Activated CD4-positive, alpha-beta T cell treated with anti-CD3 and anti-CD28 coated beads, Interleukin-2, amount 10 ng/mL, durations not matched to agents 7 days and 5 days (primary cell): ENCODE data around the gene KRT79. TPM values are rescaled to one million over a fixed set of nuclear protein-coding genes. Genes with fewer than 3 reads are reported as not detected.
"Not testable (repeated sequence)": the region's sequence is repeated elsewhere in the genome, so short reads cannot be mapped to it uniquely, and the experiment has no call there.

ENCODE experiments used
- CTCF ChIA-PET: fragments of 350-600 bp; sonication (Branson Sonifier 250); formaldehyde crosslinking; loops from one replicate; lab custom pipeline; 2021; ENCODE audit warnings: antibody characterized with exemption; lab: Charles Lee
- POLR2A ChIA-PET: fragments of 350-600 bp; sonication (Branson Sonifier 250); formaldehyde crosslinking; loops from one replicate; lab custom pipeline; 2021; ENCODE audit warnings: antibody characterized with exemption; lab: Charles Lee
- DNase-seq: peaks from one replicate; pipeline ENCODE4 v3.0.0-alpha.2; 2020
- H3K27ac Mint-ChIP-seq: one replicate; pipeline ENCODE4 v1.8.0; 2021; ENCODE audit warnings: mild to moderate bottlenecking, moderate library complexity, mixed read lengths
- H3K27me3 Mint-ChIP-seq: one replicate; pipeline ENCODE4 v1.8.0; 2021; ENCODE audit warnings: mixed read lengths
- H3K36me3 Mint-ChIP-seq: one replicate; pipeline ENCODE4 v1.8.0; 2021; ENCODE audit warnings: low read depth, mixed read lengths
- H3K4me1 Mint-ChIP-seq: one replicate; pipeline ENCODE4 v1.8.0; 2021; ENCODE audit warnings: mixed read lengths
- H3K4me3 Mint-ChIP-seq: one replicate; pipeline ENCODE4 v1.8.0; 2021; ENCODE audit warnings: mild to moderate bottlenecking, moderate library complexity, mixed read lengths
- H3K9me3 Mint-ChIP-seq: one replicate; pipeline ENCODE4 v1.8.0; 2021; ENCODE audit warnings: mixed read lengths
- total RNA-seq, 2 experiments: library from RNA; stranded (reverse); gene quantifications; one replicate each; pipeline ENCODE4 v1.2.3, GENCODE V29; 2021

KRT79 gene
- total RNA-seq, 2 experiments from 2014 or later = not detected

- H3K27me3 Mint-ChIP-seq = no peaks in the 10 kb centered on the region
- POLR2A ChIA-PET = no interaction called here
- no peak overlapping the region for H3K27ac Mint-ChIP-seq
- H3K36me3 Mint-ChIP-seq = no peaks in the 10 kb centered on the region
- H3K4me3 Mint-ChIP-seq = no peak overlapping the region
- no peaks in the 10 kb centered on the region for H3K9me3 Mint-ChIP-seq
- no peaks in the 10 kb centered on the region for H3K4me1 Mint-ChIP-seq
- CTCF ChIA-PET = interaction anchor here (0.6 to 0.7 kb wide), 2 partner anchors 67 to 835 kb away, joined by 4 to 5 read pairs; no protein-coding TSS in a partner anchor
- DNase-seq = no peak
Measured at GRCh38 chr12:52800259-52800917, 33.7 kb downstream of the KRT79 start.

DNA sequence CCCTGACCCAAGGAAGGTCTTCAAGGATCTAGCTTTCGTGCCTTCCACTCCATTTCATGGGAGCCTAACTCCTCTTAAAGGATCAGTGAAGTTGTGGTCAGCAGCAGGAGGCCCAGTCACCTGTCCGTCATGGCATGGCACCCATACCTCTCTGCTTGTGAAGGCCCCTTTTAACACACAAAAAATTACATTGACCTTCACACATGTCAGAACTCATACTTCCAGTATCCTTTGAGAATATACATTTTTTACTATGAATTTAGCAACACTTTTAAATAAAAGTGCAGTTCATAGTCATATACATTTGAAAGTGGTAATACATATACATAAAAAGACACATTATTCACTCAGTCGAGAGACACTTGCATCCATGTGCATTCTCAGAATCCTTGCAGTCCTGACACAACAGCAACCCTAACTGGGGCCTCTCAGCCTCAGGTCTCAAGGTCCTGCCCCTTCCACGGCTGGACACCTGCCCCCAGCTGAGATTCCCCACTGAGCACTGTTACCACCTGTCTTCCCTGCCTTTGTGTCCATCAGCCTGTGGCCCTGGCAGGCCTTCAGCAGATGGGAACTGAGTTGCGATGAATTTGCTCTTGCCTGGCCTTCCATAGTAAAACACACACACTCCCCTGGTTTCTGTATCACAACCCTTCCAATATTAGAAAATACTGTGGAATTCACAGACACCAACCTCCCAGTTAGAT, 34.5 kb downstream of the KRT79 start:
- Mint-ChIP-seq H3K4me1 (peaks cover under 1% of the 10 kb centered on the region), H3K9me3 (no peaks in the 10 kb centered on the region), H3K4me3 (no peak overlapping the region), H3K36me3 (no peaks in the 10 kb centered on the region), H3K27ac (no peak overlapping the region), H3K27me3 (no peaks in the 10 kb centered on the region)
- CTCF ChIA-PET = interaction anchor here (0.5 to 0.6 kb wide), 2 partner anchors 68 to 1882 kb away, joined by 3 to 5 read pairs; no protein-coding TSS in a partner anchor
- POLR2A ChIA-PET = no interaction called here
- DNase-seq = no peak

DNA sequence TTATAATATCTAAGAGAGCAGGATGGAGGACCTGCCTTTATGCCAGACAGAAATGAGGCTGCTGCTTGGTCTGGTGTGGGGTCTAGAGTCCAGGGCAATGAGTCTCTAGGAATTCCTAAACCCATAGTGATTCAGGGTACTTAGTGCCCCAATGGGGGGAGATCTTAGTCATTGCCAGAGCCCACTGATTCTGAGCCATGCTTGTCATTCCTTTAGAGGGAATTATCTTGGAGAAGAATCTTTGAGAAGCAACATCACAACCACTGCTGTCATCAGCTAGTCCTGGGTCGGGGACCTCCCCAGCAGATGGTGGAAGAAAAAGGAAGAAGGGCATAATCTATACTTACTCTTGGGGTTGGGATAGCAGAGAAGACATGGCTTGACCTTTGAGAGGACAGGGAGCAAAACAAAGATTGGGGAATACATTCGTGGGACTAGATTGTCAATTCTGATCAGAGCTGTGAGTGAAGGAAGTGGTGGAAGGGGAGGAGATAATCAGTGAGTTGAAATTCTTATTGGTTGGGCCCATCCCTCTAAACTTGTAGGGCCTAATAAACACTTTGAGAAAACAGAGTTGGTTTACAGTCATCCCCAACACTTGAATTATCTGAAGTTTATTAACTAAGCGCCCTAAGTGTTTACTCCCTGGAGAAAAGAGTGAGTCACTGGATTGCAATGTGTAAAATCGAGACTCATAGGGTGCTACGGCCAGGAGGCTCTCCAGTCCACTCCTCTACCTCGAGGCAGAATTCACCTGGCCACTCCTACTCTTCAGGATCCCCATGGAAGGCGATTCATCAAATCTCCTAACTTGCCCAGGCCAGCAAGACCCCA, 35.2 kb downstream of the KRT79 start:
- no peaks in the 10 kb centered on the region for H3K36me3 Mint-ChIP-seq
- ChIA-PET POLR2A (no interaction called here), CTCF (interaction anchor here (0.5 kb wide), 1 partner anchor 1881 kb away, joined by 3 read pairs; no protein-coding TSS in a partner anchor)
- no peaks in the 10 kb centered on the region for H3K27me3 Mint-ChIP-seq
- DNase-seq = no peak
- H3K9me3 Mint-ChIP-seq = no peaks in the 10 kb centered on the region
- H3K27ac Mint-ChIP-seq = no peak overlapping the region
- no peak overlapping the region for H3K4me3 Mint-ChIP-seq
- H3K4me1 Mint-ChIP-seq = peaks cover 2% of the 10 kb centered on the region

DNA sequence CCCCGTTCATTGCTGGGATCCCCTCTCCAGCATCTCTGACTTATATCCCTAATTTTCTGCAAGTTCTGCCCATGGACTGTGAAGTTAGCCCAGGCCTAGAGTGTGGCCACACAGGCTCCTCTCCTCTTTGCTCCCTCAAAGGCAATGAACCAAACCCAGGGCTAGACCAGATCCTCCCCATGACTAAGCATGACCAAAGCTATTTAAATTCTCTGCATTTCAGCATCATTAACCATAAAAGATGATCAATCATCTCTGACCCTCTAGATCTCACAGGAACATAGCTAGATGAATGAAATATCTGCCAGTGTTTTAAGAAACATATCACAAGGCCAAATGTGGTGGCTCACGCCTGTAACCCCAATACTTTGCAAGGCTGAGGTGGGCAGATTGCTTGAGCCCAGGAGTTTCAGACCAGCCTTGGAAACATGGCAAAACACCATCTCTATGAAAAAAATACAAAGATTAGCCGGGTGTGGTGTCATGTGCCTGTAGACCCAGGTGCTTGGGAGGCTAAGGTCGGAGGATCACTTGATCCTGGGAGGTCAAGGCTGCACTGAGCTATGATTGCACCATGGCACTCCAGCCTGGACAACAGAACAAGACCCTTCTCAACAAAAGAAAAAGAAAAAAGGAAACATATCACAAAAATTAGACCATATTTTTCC, 36.0 kb downstream of the KRT79 start:
- no peak overlapping the region for H3K4me3 Mint-ChIP-seq
- H3K27ac Mint-ChIP-seq = no peak overlapping the region
- no peak for DNase-seq
- ChIA-PET POLR2A (no interaction called here), CTCF (no interaction called here)
- no peaks in the 10 kb centered on the region for H3K27me3 Mint-ChIP-seq
- peaks cover 2% of the 10 kb centered on the region for H3K4me1 Mint-ChIP-seq
- H3K9me3 Mint-ChIP-seq = no peaks in the 10 kb centered on the region
- H3K36me3 Mint-ChIP-seq = no peaks in the 10 kb centered on the region

- CTCF ChIA-PET = no interaction called here
- no peak overlapping the region for H3K4me3 Mint-ChIP-seq
- no peak for DNase-seq
- H3K36me3 Mint-ChIP-seq = no peaks in the 10 kb centered on the region
- no peaks in the 10 kb centered on the region for H3K27me3 Mint-ChIP-seq
- POLR2A ChIA-PET = no interaction called here
- no peak overlapping the region for H3K27ac Mint-ChIP-seq
- H3K9me3 Mint-ChIP-seq = no peaks in the 10 kb centered on the region
- H3K4me1 Mint-ChIP-seq = peaks cover 2% of the 10 kb centered on the region
Measured at GRCh38 chr12:52797529-52797894, 36.6 kb downstream of the KRT79 start.

GRCh38 chr12:52796839-52797528, 37.1 kb downstream of the KRT79 start:
- no peak overlapping the region for H3K27ac Mint-ChIP-seq

GRCh38 chr12:52796429-52796794, 37.7 kb downstream of the KRT79 start:
- CTCF ChIA-PET = interaction anchor here (1.3 to 1.7 kb wide), 2 partner anchors 16 to 184 kb away, joined by 3 read pairs; no protein-coding TSS in a partner anchor

More at GRCh38 chr12:52796839-52797528, 37.1 kb downstream of the KRT79 start:
- Mint-ChIP-seq H3K9me3 (no peaks in the 10 kb centered on the region), H3K4me3 (no peak overlapping the region), H3K4me1 (peaks cover 2% of the 10 kb centered on the region), H3K27me3 (no peaks in the 10 kb centered on the region), H3K36me3 (no peaks in the 10 kb centered on the region)
- DNase-seq = no peak
- ChIA-PET POLR2A (no interaction called here), CTCF (no interaction called here)

DNA sequence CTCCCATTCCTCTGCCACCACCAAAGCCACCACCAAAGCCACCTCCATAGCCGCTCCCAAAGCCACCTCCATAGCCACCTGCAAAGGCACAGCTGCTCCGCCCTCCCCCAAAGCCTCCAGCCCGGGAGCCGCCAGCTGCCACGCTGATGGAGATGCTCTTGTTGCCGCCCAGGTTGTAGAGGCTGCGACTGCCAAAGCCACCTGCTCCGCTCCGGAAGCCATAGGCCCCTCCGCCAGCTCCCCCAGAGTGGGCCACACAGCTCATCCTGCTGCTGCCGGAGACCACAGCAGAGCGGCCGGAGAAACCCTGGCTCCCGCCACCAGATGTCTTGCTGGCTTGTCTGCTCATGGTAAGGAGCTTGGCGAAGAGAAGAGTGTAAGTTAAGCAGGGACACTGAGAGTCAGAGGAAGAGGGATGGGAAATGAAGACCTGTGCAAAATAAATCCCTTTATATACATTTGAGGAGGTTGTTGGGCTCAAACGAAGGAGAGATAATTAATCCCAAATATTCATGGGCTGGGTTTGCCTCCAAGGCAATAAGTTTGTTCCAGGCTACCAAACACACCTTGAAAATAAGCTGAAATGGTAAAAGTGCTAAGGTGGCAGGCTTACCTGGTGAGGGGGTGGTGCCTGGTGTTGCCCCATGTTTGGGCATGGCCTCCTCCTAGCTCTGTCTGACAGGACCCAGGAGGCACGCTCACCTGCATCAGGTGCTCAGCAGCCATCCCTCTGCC, 38.2 kb downstream of the KRT79 start, which contains the start of gene KRT3:
Gene KRT3 (minus strand): TSS at position 424 of the 735 bp plus-strand sequence. CDS start 75 bp downstream, at position 349.
- H3K9me3 Mint-ChIP-seq = no peaks in the 10 kb centered on the region
- H3K4me1 Mint-ChIP-seq = peaks cover 2% of the 10 kb centered on the region
- no peak within 1 kb of the TSS for H3K4me3 Mint-ChIP-seq
- POLR2A ChIA-PET = no interaction called here
- CTCF ChIA-PET = interaction anchor here (1.3 to 1.7 kb wide), 2 partner anchors 15 to 185 kb away, joined by 3 read pairs; no protein-coding TSS in a partner anchor
- H3K27me3 Mint-ChIP-seq = peaks cover 4% of the 10 kb centered on the region
- no peaks in the 10 kb centered on the region for H3K36me3 Mint-ChIP-seq
- no peak for DNase-seq
- no peak within 1 kb of the TSS for H3K27ac Mint-ChIP-seq

More at GRCh38 chr12:52796429-52796794, 37.7 kb downstream of the KRT79 start:
- Mint-ChIP-seq H3K27me3 (peaks cover 2% of the 10 kb centered on the region), H3K36me3 (no peaks in the 10 kb centered on the region), H3K27ac (no peak overlapping the region), H3K4me3 (no peak overlapping the region), H3K9me3 (no peaks in the 10 kb centered on the region), H3K4me1 (peaks cover 2% of the 10 kb centered on the region)
- no peak for DNase-seq
- POLR2A ChIA-PET = no interaction called here

- H3K4me1 Mint-ChIP-seq, H3K36me3 Mint-ChIP-seq, H3K27me3 Mint-ChIP-seq, H3K4me3 Mint-ChIP-seq, H3K9me3 Mint-ChIP-seq, H3K27ac Mint-ChIP-seq, POLR2A ChIA-PET, DNase-seq: not testable (repeated sequence)
- CTCF ChIA-PET = interaction anchor here (1.3 to 1.7 kb wide), 2 partner anchors 15 to 185 kb away, joined by 3 read pairs; no protein-coding TSS in a partner anchor
Measured at GRCh38 chr12:52795332-52795674, 38.8 kb downstream of the KRT79 start.

DNA sequence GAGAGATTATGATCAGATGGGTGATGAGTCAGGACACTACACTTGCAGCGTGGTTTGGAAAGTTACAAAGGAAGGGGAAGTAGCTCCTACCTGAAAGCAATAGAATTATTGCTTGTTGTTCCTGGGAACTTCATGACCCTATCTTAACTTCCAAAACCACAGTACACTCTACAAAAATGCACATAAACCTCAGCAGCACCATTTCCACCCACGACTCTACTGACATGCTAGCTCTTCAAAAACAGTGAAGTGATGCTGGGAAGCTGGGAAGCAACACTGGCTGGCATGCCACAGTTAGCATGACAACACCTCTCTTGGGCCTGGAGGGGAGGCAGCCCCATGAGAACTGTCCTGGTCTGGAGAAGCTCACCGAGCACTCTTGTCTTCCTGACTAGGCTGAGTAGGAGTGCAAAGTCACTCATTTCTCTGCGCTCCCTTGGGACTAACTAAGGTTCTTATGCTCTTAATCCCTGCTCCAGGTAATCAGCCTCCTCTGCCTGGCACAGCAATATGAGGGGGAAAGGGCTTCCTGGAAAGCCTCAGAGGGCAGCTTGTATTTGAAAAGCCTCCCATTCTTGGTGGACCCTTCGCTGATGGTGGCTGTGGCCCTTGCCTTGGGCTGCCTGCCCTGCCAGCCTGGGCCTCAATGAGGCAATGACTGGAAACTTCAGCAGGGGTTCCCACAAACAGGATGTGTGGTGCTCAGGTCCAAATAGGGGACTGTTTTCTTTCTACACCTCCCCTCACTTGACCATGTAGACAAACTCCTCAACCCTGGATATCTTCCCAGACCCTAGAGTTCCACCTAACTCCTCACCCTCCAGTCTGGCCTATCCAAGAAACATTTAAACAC, 39.4 kb downstream of the KRT79 start:
- Mint-ChIP-seq H3K27me3 (peaks cover 13% of the 10 kb centered on the region), H3K27ac (no peak overlapping the region), H3K4me3 (no peak overlapping the region), H3K4me1 (peaks cover 4% of the 10 kb centered on the region), H3K36me3 (no peaks in the 10 kb centered on the region), H3K9me3 (no peaks in the 10 kb centered on the region)
- CTCF ChIA-PET = interaction anchor here (1.7 kb wide), 1 partner anchor 14 kb away, joined by 3 read pairs; no protein-coding TSS in a partner anchor
- POLR2A ChIA-PET = no interaction called here
- no peak for DNase-seq
